GM12874 (cell line): Measurements from ENCODE around the gene DTL.

Experiments
- CTCF ChIP-seq: IDR thresholded peaks from 2 replicates; pipeline ENCODE4 v1.5.1; 2011; ENCODE audit warnings: low read depth, mild to moderate bottlenecking, control low read depth, low read length, moderate library complexity; ENCODE audit not compliant: insufficient read depth

Gene DTL

GRCh38 chr1:212125654-212126053, 90.1 kb downstream of the DTL start:
- no peak for TF ChIP-seq CTCF

- no peak for TF ChIP-seq CTCF
Observed at GRCh38 chr1:212127221-212127620, 91.7 kb downstream of the DTL start.

GRCh38 chr1:212129781-212130180, 94.2 kb downstream of the DTL start:
- TF ChIP-seq CTCF: no peak

GRCh38 chr1:212132025-212132424, 96.5 kb downstream of the DTL start:
- no peak for TF ChIP-seq CTCF

- TF ChIP-seq CTCF: no peak
Observed at GRCh38 chr1:212133319-212133718, 97.8 kb downstream of the DTL start.

GRCh38 chr1:212135166-212135565, 99.6 kb downstream of the DTL start:
- no peak for TF ChIP-seq CTCF

GRCh38 chr1:212137854-212138253, 102.3 kb downstream of the DTL start:
- no peak for TF ChIP-seq CTCF

GRCh38 chr1:212138457-212138856, 102.9 kb downstream of the DTL start:
- TF ChIP-seq CTCF: no peak
